Neural progenitor cell (in vitro differentiated cells): ENCODE data around the gene IL18R1. TPM values are rescaled to one million over a fixed set of nuclear protein-coding genes. Genes with fewer than 3 reads are reported as not detected.

Experiments
- DNase-seq: peaks from one replicate; pipeline ENCODE4 v3.0.0-alpha.2; 2016; ENCODE audit warnings: low spot score
- H2AFZ ChIP-seq: fragments of 200-600 bp; sonication (generic); replicated peaks from 2 replicates; pipeline ENCODE4 v1.6.1; 2016; ENCODE audit warnings: antibody characterized with exemption
- H3F3A ChIP-seq: fragments of 200-600 bp; sonication (generic); 2 replicates; pipeline ENCODE4 v1.6.1; 2016; ENCODE audit warnings: antibody characterized with exemption, low read depth
- H3K27ac ChIP-seq: fragments of 200-600 bp; sonication (generic); 2 replicates; pipeline ENCODE4 v1.5.1; 2016; ENCODE audit warnings: mild to moderate bottlenecking
- H3K27me3 ChIP-seq: fragments of 200-600 bp; sonication (generic); 2 replicates; pipeline ENCODE4 v1.6.1; 2016; ENCODE audit warnings: mild to moderate bottlenecking, moderate library complexity
- H3K36me3 ChIP-seq: fragments of 200-600 bp; sonication (generic); 2 replicates; pipeline ENCODE4 v1.5.1; 2016
- H3K4me1 ChIP-seq: fragments of 200-600 bp; sonication (generic); 2 replicates; pipeline ENCODE4 v1.6.1; 2016; ENCODE audit warnings: mixed run types
- H3K4me2 ChIP-seq: fragments of 200-600 bp; sonication (generic); 2 replicates; pipeline ENCODE4 v1.6.1; 2016
- H3K4me3 ChIP-seq: fragments of 200-600 bp; sonication (generic); 2 replicates; pipeline ENCODE4 v1.5.1; 2016
- H3K79me2 ChIP-seq: fragments of 200-600 bp; sonication (generic); 2 replicates; pipeline ENCODE4 v1.6.1; 2016; ENCODE audit warnings: low read depth
- H3K9ac ChIP-seq: fragments of 200-600 bp; sonication (generic); 2 replicates; pipeline ENCODE4 v1.6.1; 2016
- H3K9me3 ChIP-seq: fragments of 200-600 bp; sonication (generic); 2 replicates; pipeline ENCODE4 v1.5.1; 2016; ENCODE audit warnings: low read depth
- H4K20me1 ChIP-seq: fragments of 200-600 bp; sonication (generic); 2 replicates; pipeline ENCODE4 v1.6.1; 2016; ENCODE audit warnings: low read depth
- H3K27ac Mint-ChIP-seq: 3 replicates; pipeline ENCODE4 v1.8.0; 2021; ENCODE audit warnings: mixed read lengths
- H3K27me3 Mint-ChIP-seq: 2 replicates; pipeline ENCODE4 v1.8.0; 2022; ENCODE audit warnings: low read depth, mild to moderate bottlenecking, inconsistent platforms, moderate library complexity, mixed read lengths; ENCODE audit not compliant: insufficient read depth
- H3K36me3 Mint-ChIP-seq: 3 replicates; pipeline ENCODE4 v1.8.0; 2021; ENCODE audit warnings: mixed read lengths
- H3K4me1 Mint-ChIP-seq: 3 replicates; pipeline ENCODE4 v1.8.0; 2021; ENCODE audit warnings: mixed read lengths
- H3K4me3 Mint-ChIP-seq: 3 replicates; pipeline ENCODE4 v1.8.0; 2021; ENCODE audit warnings: mild to moderate bottlenecking, moderate library complexity, mixed read lengths
- H3K9me3 Mint-ChIP-seq: 3 replicates; pipeline ENCODE4 v1.8.0; 2020; ENCODE audit warnings: mixed read lengths
- CTCF ChIP-seq: fragments of 200-600 bp; sonication (generic); IDR thresholded peaks from 2 replicates; pipeline ENCODE4 v1.5.1; 2017; ENCODE audit warnings: antibody characterized with exemption, mild to moderate bottlenecking
- EZH2 ChIP-seq: fragments of 200-600 bp; sonication (generic); IDR thresholded peaks from 2 replicates; pipeline ENCODE4 v1.6.1; 2017; ENCODE audit warnings: antibody characterized with exemption, mild to moderate bottlenecking, moderate library complexity
- EZH2phosphoT487 ChIP-seq: fragments of 200-600 bp; sonication (generic); IDR thresholded peaks from 2 replicates; pipeline ENCODE4 v1.6.1; 2017; ENCODE audit warnings: antibody characterized with exemption
- total RNA-seq: library from RNA; depleted of rRNA; stranded (reverse); fragments of >200 nt; gene quantifications from 2 replicates; pipeline ENCODE4 v1.2.3, GENCODE V29; 2015; ENCODE audit warnings: low replicate concordance

Gene IL18R1
- total RNA-seq, 1 donor from 2014 or later, result 0.07 TPM

- no peaks in the 10 kb centered on the region for H3K79me2 ChIP-seq
- Mint-ChIP-seq H3K9me3 (peaks cover 3% of the 10 kb centered on the region), H3K27ac (no peak overlapping the region), H3K36me3 (no peaks in the 10 kb centered on the region), H3K4me3 (no peak overlapping the region), H3K27me3 (peaks cover 2% of the 10 kb centered on the region), H3K4me1 (no peaks in the 10 kb centered on the region)
- H4K20me1 ChIP-seq, result no peaks in the 10 kb centered on the region
- no peaks in the 10 kb centered on the region for H3K4me1 ChIP-seq
- no peaks in the 10 kb centered on the region for H3K9me3 ChIP-seq
- H3K36me3 ChIP-seq, result no peaks in the 10 kb centered on the region
- H3K4me3 ChIP-seq, result no peak overlapping the region
- H3K27ac ChIP-seq, result no peak overlapping the region
- no peak overlapping the region for H3K9ac ChIP-seq
- H3F3A ChIP-seq, result no peaks in the 10 kb centered on the region
- H3K27me3 ChIP-seq, result no peaks in the 10 kb centered on the region
- no peak overlapping the region for H2AFZ ChIP-seq
- DNase-seq, result no peak
- TF ChIP-seq EZH2 (no peak), EZH2phosphoT487 (no peak), CTCF (no peak)
- H3K4me2 ChIP-seq, result no peak overlapping the region
Observed at GRCh38 chr2:102331311-102331980, 24.1 kb upstream of the IL18R1 start.

DNA sequence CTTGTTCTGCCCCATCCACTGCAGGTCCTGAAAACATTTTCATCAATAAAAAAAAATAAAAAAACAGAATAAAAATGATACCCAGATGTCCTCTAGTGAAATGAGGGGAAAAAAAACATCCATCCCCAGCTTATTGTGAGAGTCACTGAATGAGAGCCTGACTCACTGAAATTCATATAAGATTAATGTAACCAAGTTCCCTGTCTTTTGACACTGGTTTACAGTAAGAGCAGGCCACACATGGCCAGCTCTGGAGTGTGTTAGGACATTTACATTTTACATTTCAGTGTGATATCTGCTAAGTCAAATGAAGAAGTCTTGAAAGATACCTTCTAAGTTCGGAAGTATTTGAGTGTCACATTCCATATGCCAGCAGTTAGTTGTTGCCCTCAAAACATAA, 21.1 kb upstream of the IL18R1 start:
- Histone ChIP-seq H2AFZ (no peak overlapping the region), H3K4me2 (no peak overlapping the region), H3K4me1 (no peaks in the 10 kb centered on the region), H3K27me3 (no peaks in the 10 kb centered on the region), H3K4me3 (no peak overlapping the region), H3K79me2 (no peaks in the 10 kb centered on the region), H4K20me1 (no peaks in the 10 kb centered on the region), H3F3A (no peaks in the 10 kb centered on the region), H3K9me3 (no peaks in the 10 kb centered on the region), H3K27ac (no peak overlapping the region), H3K36me3 (no peaks in the 10 kb centered on the region), H3K9ac (no peak overlapping the region)
- Mint-ChIP-seq H3K9me3 (peaks cover 3% of the 10 kb centered on the region), H3K27ac (no peak overlapping the region), H3K27me3 (no peaks in the 10 kb centered on the region), H3K4me3 (no peak overlapping the region), H3K36me3 (no peaks in the 10 kb centered on the region), H3K4me1 (no peaks in the 10 kb centered on the region)
- no peak for DNase-seq
- TF ChIP-seq EZH2phosphoT487 (no peak), EZH2 (no peak), CTCF (no peak)

GRCh38 chr2:102335871-102336366, 19.7 kb upstream of the IL18R1 start:
- Histone ChIP-seq H3K4me1 (no peaks in the 10 kb centered on the region), H3K4me2 (no peak overlapping the region), H3K9ac (no peak overlapping the region), H3K36me3 (no peaks in the 10 kb centered on the region), H2AFZ (no peak overlapping the region), H3K9me3 (no peaks in the 10 kb centered on the region), H4K20me1 (no peaks in the 10 kb centered on the region), H3F3A (no peaks in the 10 kb centered on the region), H3K27me3 (no peaks in the 10 kb centered on the region), H3K27ac (no peak overlapping the region), H3K79me2 (no peaks in the 10 kb centered on the region), H3K4me3 (no peak overlapping the region)
- Mint-ChIP-seq H3K4me3 (no peak overlapping the region), H3K36me3 (no peaks in the 10 kb centered on the region), H3K27me3 (no peaks in the 10 kb centered on the region), H3K27ac (no peak overlapping the region), H3K4me1 (no peaks in the 10 kb centered on the region), H3K9me3 (no peaks in the 10 kb centered on the region)
- TF ChIP-seq EZH2 (no peak), CTCF (no peak)
- no peak for DNase-seq
